ENCODE measurements around the gene CYSRT1. TPM values are rescaled to one million over a fixed set of nuclear protein-coding genes. Genes with fewer than 3 reads are reported as not detected.

Gene CYSRT1
- polyA plus RNA-seq, 1 donor (not counting 4 experiments of a cell fraction or from before 2014, with no cell fraction given), result 0.80 TPM

DNA sequence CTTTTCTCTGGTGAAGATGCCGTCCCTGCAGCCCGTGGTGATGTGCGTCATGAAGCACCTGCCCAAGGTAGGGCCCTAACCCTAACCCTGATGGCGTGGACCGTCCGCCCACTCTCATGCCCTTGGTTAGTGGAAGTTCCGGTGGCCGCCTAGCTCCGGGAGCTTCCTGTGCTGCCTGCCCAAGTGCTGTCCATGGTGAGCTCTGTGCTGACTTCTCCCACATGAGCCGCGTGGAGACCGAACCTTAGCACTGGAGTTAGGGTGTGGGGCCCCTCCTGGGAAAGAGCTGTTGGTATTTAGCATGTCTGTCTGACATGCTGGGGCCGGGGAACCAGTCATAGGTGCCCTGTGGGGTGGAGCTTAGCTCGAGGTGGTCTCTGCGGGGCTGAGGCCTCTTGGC, 31.4 kb downstream of the CYSRT1 start:
- no peaks in the 10 kb centered on the region for H3K27me3 ChIP-seq (ENCODE audit: control insufficient read depth, extremely low read depth, insufficient read depth, low read length)
- H3K4me2 ChIP-seq (ENCODE audit: control insufficient read depth, extremely low read depth, insufficient read depth, low read depth, low read length), result peak overlapping the region; percentile 91
- H3K9ac ChIP-seq (ENCODE audit: control insufficient read depth, extremely low read depth, insufficient read depth, low read length), result peak overlapping the region; percentile 83
- TF ChIP-seq, protein P1, sequence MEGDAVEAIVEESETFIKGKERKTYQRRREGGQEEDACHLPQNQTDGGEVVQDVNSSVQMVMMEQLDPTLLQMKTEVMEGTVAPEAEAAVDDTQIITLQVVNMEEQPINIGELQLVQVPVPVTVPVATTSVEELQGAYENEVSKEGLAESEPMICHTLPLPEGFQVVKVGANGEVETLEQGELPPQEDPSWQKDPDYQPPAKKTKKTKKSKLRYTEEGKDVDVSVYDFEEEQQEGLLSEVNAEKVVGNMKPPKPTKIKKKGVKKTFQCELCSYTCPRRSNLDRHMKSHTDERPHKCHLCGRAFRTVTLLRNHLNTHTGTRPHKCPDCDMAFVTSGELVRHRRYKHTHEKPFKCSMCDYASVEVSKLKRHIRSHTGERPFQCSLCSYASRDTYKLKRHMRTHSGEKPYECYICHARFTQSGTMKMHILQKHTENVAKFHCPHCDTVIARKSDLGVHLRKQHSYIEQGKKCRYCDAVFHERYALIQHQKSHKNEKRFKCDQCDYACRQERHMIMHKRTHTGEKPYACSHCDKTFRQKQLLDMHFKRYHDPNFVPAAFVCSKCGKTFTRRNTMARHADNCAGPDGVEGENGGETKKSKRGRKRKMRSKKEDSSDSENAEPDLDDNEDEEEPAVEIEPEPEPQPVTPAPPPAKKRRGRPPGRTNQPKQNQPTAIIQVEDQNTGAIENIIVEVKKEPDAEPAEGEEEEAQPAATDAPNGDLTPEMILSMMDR (optimal IDR thresholded peaks at IDR 0.05 in 1 of 3, IDR thresholded peaks at IDR 0.05 in 1 of 3, conservative IDR thresholded peaks at IDR 0.05 in 1 of 3; ENCODE audit: extremely low read depth in 1 of 3, insufficient read depth in 2 of 3, low read length in 3 of 3), result no peak
- no peak for TF ChIP-seq EZH2 (IDR thresholded peaks at IDR 0.05; ENCODE audit: low read length)
- DNase-seq (ENCODE audit: low read depth, low spot score), result no peak
- peaks cover 15% of the 10 kb centered on the region for H3K4me1 ChIP-seq (ENCODE audit: control insufficient read depth, extremely low read depth, insufficient read depth, low read length)
- peaks cover 8 to 22% of the 10 kb centered on the region in 2 experiments for H3K36me3 ChIP-seq (ENCODE audit: control insufficient read depth in 2 of 2, extremely low read depth in 1 of 2, insufficient read depth in 2 of 2, low read length in 2 of 2)
- H3K27ac ChIP-seq (ENCODE audit: control insufficient read depth, insufficient read depth, low read length), result no peak overlapping the region
- H3K79me2 ChIP-seq (ENCODE audit: control insufficient read depth, insufficient read depth, low read length), result peaks cover 26% of the 10 kb centered on the region
- H3K9me1 ChIP-seq (ENCODE audit: control insufficient read depth, extremely low read depth, insufficient read depth, low read length), result no peaks in the 10 kb centered on the region
- H2AFZ ChIP-seq (ENCODE audit: control insufficient read depth, low read length), result no peak overlapping the region
- no peaks in the 10 kb centered on the region for H3K9me3 ChIP-seq (ENCODE audit: control insufficient read depth, low read depth, low read length)
- FAIRE-seq, result no peak
- H3K4me3 ChIP-seq (ENCODE audit: control insufficient read depth in 2 of 3, extremely low read depth in 1 of 3, insufficient read depth in 2 of 3, low read depth in 1 of 3, low read length in 3 of 3), result peak overlapping the region; percentile 70 to 97 (median 84)
- dilution Hi-C loops (cut with MboI; ENCODE audit: extremely low pct_ligation_motif_present, low sequenced_read_pairs), result no loop called here
- H4K20me1 ChIP-seq (ENCODE audit: control insufficient read depth, extremely low read depth, insufficient read depth, low read length), result no peaks in the 10 kb centered on the region

DNA sequence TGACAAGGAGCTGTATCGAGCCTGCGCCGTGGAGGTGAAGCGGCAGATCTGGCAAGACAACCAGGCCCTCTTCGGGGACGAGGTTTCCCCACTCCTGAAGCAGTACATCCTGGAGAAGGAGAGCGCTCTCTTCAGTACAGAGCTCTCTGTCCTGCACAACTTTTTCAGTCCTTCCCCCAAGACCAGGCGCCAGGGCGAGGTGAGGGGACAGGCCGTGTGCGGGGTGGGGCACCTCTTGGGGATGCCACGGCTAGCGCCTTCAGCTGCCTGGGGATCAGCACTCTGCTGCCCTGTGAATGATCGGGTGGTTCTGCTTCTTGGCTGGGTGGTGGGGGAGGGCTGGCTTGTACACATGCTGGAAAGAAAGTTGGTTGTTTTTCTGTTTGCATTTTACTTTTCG, 31.9 kb downstream of the CYSRT1 start:
- no peak for FAIRE-seq
- peaks cover 8 to 22% of the 10 kb centered on the region in 2 experiments for H3K36me3 ChIP-seq (ENCODE audit: control insufficient read depth in 2 of 2, extremely low read depth in 1 of 2, insufficient read depth in 2 of 2, low read length in 2 of 2)
- TF ChIP-seq, protein P1 (optimal IDR thresholded peaks at IDR 0.05 in 1 of 3, IDR thresholded peaks at IDR 0.05 in 1 of 3, conservative IDR thresholded peaks at IDR 0.05 in 1 of 3; ENCODE audit: extremely low read depth in 1 of 3, insufficient read depth in 2 of 3, low read length in 3 of 3), result no peak
- TF ChIP-seq EZH2 (IDR thresholded peaks at IDR 0.05; ENCODE audit: low read length), result no peak
- dilution Hi-C loops (cut with MboI; ENCODE audit: extremely low pct_ligation_motif_present, low sequenced_read_pairs), result no loop called here
- peaks cover 15% of the 10 kb centered on the region for H3K4me1 ChIP-seq (ENCODE audit: control insufficient read depth, extremely low read depth, insufficient read depth, low read length)
- no peaks in the 10 kb centered on the region for H4K20me1 ChIP-seq (ENCODE audit: control insufficient read depth, extremely low read depth, insufficient read depth, low read length)
- no peak overlapping the region for H3K4me3 ChIP-seq (ENCODE audit: control insufficient read depth in 2 of 3, extremely low read depth in 1 of 3, insufficient read depth in 2 of 3, low read depth in 1 of 3, low read length in 3 of 3)
- peaks cover 26% of the 10 kb centered on the region for H3K79me2 ChIP-seq (ENCODE audit: control insufficient read depth, insufficient read depth, low read length)
- no peak overlapping the region for H3K27ac ChIP-seq (ENCODE audit: control insufficient read depth, insufficient read depth, low read length)
- no peaks in the 10 kb centered on the region for H3K27me3 ChIP-seq (ENCODE audit: control insufficient read depth, extremely low read depth, insufficient read depth, low read length)
- no peaks in the 10 kb centered on the region for H3K9me3 ChIP-seq (ENCODE audit: control insufficient read depth, low read depth, low read length)
- peak overlapping the region; percentile 91 for H3K4me2 ChIP-seq (ENCODE audit: control insufficient read depth, extremely low read depth, insufficient read depth, low read depth, low read length)
- no peak overlapping the region for H2AFZ ChIP-seq (ENCODE audit: control insufficient read depth, low read length)
- H3K9ac ChIP-seq (ENCODE audit: control insufficient read depth, extremely low read depth, insufficient read depth, low read length), result no peak overlapping the region
- no peaks in the 10 kb centered on the region for H3K9me1 ChIP-seq (ENCODE audit: control insufficient read depth, extremely low read depth, insufficient read depth, low read length)
- no peak for DNase-seq (ENCODE audit: low read depth, low spot score)
